Measurements from ENCODE around the gene SHB.

SHB gene

DNA sequence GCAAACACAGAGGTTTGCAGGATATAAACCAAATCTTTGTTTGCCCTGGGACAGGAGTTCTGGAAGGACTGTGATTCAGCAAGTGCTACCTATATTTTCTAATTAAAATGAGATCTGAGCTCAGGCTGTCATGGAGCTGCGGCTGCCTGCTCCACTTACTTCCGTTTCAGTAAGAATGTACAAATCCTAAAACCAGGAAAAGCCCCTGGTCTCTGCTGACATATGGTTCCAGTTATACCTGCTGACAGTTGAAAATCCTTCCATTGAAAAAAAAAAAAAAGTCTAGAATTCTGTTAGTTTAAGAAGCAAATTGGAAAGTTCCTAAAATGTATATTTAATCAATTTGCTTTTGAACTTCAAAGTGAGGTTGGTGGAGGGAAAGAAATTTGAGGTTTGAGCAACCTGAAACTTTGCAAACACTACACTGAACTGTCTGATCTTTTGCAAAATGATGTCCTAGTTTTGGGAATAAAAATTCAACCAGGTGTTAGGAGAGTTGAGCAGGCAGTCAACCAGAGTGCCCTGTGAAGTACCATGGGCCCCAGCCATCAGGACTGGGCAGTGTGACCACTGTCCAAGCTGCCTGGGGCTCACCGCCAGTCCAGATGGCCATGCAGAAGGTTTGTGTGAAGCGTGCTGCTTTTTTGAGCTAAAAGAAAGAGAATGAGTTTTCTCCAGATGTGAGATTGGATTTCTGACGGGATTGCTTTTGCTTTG is 50.6 kb downstream of the SHB start (continued):
- TF ChIP-seq, protein P1, sequence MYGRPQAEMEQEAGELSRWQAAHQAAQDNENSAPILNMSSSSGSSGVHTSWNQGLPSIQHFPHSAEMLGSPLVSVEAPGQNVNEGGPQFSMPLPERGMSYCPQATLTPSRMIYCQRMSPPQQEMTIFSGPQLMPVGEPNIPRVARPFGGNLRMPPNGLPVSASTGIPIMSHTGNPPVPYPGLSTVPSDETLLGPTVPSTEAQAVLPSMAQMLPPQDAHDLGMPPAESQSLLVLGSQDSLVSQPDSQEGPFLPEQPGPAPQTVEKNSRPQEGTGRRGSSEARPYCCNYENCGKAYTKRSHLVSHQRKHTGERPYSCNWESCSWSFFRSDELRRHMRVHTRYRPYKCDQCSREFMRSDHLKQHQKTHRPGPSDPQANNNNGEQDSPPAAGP (tag by site-specific recombination; IDR thresholded peaks at IDR 0.05) = no peak
- TF ChIP-seq, protein P2, sequence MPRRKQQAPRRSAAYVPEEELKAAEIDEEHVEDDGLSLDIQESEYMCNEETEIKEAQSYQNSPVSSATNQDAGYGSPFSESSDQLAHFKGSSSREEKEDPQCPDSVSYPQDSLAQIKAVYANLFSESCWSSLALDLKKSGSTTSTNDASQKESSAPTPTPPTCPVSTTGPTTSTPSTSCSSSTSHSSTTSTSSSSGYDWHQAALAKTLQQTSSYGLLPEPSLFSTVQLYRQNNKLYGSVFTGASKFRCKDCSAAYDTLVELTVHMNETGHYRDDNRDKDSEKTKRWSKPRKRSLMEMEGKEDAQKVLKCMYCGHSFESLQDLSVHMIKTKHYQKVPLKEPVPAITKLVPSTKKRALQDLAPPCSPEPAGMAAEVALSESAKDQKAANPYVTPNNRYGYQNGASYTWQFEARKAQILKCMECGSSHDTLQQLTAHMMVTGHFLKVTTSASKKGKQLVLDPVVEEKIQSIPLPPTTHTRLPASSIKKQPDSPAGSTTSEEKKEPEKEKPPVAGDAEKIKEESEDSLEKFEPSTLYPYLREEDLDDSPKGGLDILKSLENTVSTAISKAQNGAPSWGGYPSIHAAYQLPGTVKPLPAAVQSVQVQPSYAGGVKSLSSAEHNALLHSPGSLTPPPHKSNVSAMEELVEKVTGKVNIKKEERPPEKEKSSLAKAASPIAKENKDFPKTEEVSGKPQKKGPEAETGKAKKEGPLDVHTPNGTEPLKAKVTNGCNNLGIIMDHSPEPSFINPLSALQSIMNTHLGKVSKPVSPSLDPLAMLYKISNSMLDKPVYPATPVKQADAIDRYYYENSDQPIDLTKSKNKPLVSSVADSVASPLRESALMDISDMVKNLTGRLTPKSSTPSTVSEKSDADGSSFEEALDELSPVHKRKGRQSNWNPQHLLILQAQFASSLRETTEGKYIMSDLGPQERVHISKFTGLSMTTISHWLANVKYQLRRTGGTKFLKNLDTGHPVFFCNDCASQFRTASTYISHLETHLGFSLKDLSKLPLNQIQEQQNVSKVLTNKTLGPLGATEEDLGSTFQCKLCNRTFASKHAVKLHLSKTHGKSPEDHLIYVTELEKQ (tag by site-specific recombination; IDR thresholded peaks at IDR 0.05; ENCODE audit: borderline replicate concordance) = no peak
- no peak for TF ChIP-seq TRIM28 (IDR thresholded peaks at IDR 0.05; ENCODE audit: borderline replicate concordance, low read length)
- no peak for TF ChIP-seq ZNF157 (tag by site-specific recombination; IDR thresholded peaks at IDR 0.05)
- TF ChIP-seq, protein P3, sequence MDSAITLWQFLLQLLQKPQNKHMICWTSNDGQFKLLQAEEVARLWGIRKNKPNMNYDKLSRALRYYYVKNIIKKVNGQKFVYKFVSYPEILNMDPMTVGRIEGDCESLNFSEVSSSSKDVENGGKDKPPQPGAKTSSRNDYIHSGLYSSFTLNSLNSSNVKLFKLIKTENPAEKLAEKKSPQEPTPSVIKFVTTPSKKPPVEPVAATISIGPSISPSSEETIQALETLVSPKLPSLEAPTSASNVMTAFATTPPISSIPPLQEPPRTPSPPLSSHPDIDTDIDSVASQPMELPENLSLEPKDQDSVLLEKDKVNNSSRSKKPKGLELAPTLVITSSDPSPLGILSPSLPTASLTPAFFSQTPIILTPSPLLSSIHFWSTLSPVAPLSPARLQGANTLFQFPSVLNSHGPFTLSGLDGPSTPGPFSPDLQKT (IDR thresholded peaks at IDR 0.05; ENCODE audit: borderline replicate concordance, low read depth, low read length) = no peak
- no peak for TF ChIP-seq ZNF354C (tag by site-specific recombination; IDR thresholded peaks at IDR 0.05; ENCODE audit: borderline replicate concordance, low read depth)
- TF ChIP-seq, protein P4, sequence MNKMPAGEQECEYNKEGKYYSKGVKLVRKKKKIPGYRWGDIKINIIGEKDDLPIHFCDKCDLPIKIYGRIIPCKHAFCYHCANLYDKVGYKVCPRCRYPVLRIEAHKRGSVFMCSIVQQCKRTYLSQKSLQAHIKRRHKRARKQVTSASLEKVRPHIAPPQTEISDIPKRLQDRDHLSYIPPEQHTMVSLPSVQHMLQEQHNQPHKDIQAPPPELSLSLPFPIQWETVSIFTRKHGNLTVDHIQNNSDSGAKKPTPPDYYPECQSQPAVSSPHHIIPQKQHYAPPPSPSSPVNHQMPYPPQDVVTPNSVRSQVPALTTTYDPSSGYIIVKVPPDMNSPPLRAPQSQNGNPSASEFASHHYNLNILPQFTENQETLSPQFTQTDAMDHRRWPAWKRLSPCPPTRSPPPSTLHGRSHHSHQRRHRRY (tag by site-specific recombination; IDR thresholded peaks at IDR 0.05) = no peak

DNA sequence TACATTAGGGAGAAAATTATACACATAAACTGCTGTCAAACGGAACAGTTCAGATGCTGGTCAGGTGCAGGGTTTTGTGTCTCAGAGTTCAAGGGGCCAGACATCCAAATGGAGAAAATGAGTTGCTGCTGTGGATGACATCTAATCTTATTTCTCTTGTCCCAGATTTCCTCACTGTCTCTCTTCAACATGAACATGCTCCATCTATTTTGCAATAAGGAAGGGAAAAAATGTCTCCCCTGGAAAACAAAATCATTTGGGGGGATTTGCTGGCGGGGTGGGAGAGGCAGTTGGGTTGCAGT is 51.2 kb downstream of the SHB start:
- peaks cover 0 to 47% of the 10 kb centered on the region in 2 experiments; a peak in 1 of 3 replicates for H3K36me3 ChIP-seq (ENCODE audit: control insufficient read depth in 2 of 2, insufficient read depth in 1 of 2, low read length in 2 of 2)
- H3K4me3 ChIP-seq (ENCODE audit: low read depth, low read length) = no peak overlapping the region
- CTCF ChIA-PET = interaction anchor here (0.6 to 0.8 kb wide), 2 partner anchors 85 to 309 kb away, joined by 3 read pairs; no protein-coding TSS in a partner anchor
- POLR2A ChIA-PET = no interaction called here
- H3K4me1 ChIP-seq (ENCODE audit: control insufficient read depth, insufficient read depth, low read length) = peaks cover 13% of the 10 kb centered on the region
- no peak overlapping the region for H3K27ac ChIP-seq (ENCODE audit: extremely low read depth, low read depth, low read length)
- TF ChIP-seq, protein P5, sequence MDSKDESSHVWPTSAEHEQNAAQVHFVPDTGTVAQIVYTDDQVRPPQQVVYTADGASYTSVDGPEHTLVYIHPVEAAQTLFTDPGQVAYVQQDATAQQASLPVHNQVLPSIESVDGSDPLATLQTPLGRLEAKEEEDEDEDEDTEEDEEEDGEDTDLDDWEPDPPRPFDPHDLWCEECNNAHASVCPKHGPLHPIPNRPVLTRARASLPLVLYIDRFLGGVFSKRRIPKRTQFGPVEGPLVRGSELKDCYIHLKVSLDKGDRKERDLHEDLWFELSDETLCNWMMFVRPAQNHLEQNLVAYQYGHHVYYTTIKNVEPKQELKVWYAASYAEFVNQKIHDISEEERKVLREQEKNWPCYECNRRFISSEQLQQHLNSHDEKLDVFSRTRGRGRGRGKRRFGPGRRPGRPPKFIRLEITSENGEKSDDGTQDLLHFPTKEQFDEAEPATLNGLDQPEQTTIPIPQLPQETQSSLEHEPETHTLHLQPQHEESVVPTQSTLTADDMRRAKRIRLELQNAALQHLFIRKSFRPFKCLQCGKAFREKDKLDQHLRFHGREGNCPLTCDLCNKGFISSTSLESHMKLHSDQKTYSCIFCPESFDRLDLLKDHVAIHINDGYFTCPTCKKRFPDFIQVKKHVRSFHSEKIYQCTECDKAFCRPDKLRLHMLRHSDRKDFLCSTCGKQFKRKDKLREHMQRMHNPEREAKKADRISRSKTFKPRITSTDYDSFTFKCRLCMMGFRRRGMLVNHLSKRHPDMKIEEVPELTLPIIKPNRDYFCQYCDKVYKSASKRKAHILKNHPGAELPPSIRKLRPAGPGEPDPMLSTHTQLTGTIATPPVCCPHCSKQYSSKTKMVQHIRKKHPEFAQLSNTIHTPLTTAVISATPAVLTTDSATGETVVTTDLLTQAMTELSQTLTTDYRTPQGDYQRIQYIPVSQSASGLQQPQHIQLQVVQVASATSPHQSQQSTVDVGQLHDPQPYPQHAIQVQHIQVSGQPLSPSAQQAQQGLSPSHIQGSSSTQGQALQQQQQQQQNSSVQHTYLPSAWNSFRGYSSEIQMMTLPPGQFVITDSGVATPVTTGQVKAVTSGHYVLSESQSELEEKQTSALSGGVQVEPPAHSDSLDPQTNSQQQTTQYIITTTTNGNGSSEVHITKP (tag by site-specific recombination; IDR thresholded peaks at IDR 0.05) = no peak
- TF ChIP-seq ZNF324 (tag by site-specific recombination; IDR thresholded peaks at IDR 0.05) (no peak), OSR2 (tag by site-specific recombination; IDR thresholded peaks at IDR 0.05) (no peak)
- no peaks in the 10 kb centered on the region for H3K9me3 ChIP-seq (ENCODE audit: control insufficient read depth, insufficient read depth, low read depth, low read length)
